Measurements from ENCODE around the gene MAGI1. TPM values are rescaled to one million over a fixed set of nuclear protein-coding genes. Genes with fewer than 3 reads are reported as not detected.

MAGI1 gene
- polyA plus RNA-seq, 1 of the 3 experiments (the other 2 are of a cell fraction): 10.3 TPM

GRCh38 chr3:65524584-65524983 lies 514.1 kb downstream of the MAGI1 start:
- CTCF ChIA-PET: interaction anchor here (1.2 to 1.3 kb wide), 2 partner anchors 21 to 146 kb away, joined by 3 read pairs; no protein-coding TSS in a partner anchor

GRCh38 chr3:65523878-65524277 lies 514.8 kb downstream of the MAGI1 start:
- 85% methylated on average over 4 of the region's 4 CpGs for WGBS (ENCODE audit: low lambda C conversion rate)
- ChIA-PET POLR2A (no interaction called here), CTCF (interaction anchor here (1.0 to 1.3 kb wide), 3 partner anchors 21 to 147 kb away, joined by 3 to 4 read pairs (median 3); no protein-coding TSS in a partner anchor)
- H4K20me1 ChIP-seq (ENCODE audit: insufficient read depth): 0 out of 2 replicates have a peak, but pooled peaks cover 4% of the 10 kb centered on the region
- H3K9me3 ChIP-seq: no peaks in the 10 kb centered on the region
- no peak for DNase-seq
- H3K9ac ChIP-seq: no peak overlapping the region
- H3K9me2 ChIP-seq: no peaks in the 10 kb centered on the region
- H2AFZ ChIP-seq (ENCODE audit: low read depth): no peak overlapping the region
- H3F3A ChIP-seq (replicated peaks; ENCODE audit: insufficient read depth): peaks cover 3% of the 10 kb centered on the region
- no peak overlapping the region for H3K4me2 ChIP-seq
- H3K4me3 ChIP-seq (ENCODE audit: low read depth in 2 of 2, low read length in 1 of 2): no peak overlapping the region
- TF ChIP-seq CHD2 (IDR thresholded peaks at IDR 0.05; ENCODE audit: low read length, partially characterized antibody) (no peak), SMC3 (IDR thresholded peaks at IDR 0.05; ENCODE audit: low read depth, low read length) (no peak), POLR2AphosphoS5 (IDR thresholded peaks at IDR 0.05; ENCODE audit: low read depth, low read length) (no peak), JUND (IDR thresholded peaks at IDR 0.05) (no peak), RXRA (IDR thresholded peaks at IDR 0.05; ENCODE audit: borderline replicate concordance, low read depth) (no peak), GATA2 (CRISPR knock-in tag; IDR thresholded peaks at IDR 0.05) (no peak), TCF12 (IDR thresholded peaks at IDR 0.05) (no peak), ELF1 (IDR thresholded peaks at IDR 0.05) (no peak), TAF1 (IDR thresholded peaks at IDR 0.05; ENCODE audit: borderline replicate concordance, low read depth, low read length) (no peak), MEF2A (IDR thresholded peaks at IDR 0.05; ENCODE audit: borderline replicate concordance, low read depth) (no peak), FOSL2 (IDR thresholded peaks at IDR 0.05; ENCODE audit: borderline replicate concordance, low read depth) (no peak), GABPA (IDR thresholded peaks at IDR 0.05; ENCODE audit: low read depth) (no peak), SIN3A (IDR thresholded peaks at IDR 0.05; ENCODE audit: borderline replicate concordance, low read depth, low read length) (no peak)
- no peaks in the 10 kb centered on the region for H3K27me3 ChIP-seq (ENCODE audit: insufficient read depth)
- peaks cover 0 to 9% of the 10 kb centered on the region in 2 experiments; a peak in 2 of 4 replicates for H3K4me1 ChIP-seq (ENCODE audit: control insufficient read depth in 1 of 2, insufficient read depth in 2 of 2, low read depth in 1 of 2, low read length in 1 of 2)
- H3K79me2 ChIP-seq (ENCODE audit: insufficient read depth): no peaks in the 10 kb centered on the region
- no peaks in the 10 kb centered on the region for H3K36me3 ChIP-seq (replicated peaks in 1 of 2; ENCODE audit: control insufficient read depth in 1 of 2, insufficient read depth in 2 of 2, low read length in 1 of 2)
- H3K27ac ChIP-seq (ENCODE audit: low read depth in 2 of 2, low read length in 1 of 2): no peak overlapping the region

More at GRCh38 chr3:65524584-65524983, 514.1 kb downstream of the MAGI1 start:
- DNase-seq: peak; percentile 28
- no peak overlapping the region for H3K27ac ChIP-seq (ENCODE audit: low read depth in 2 of 2, low read length in 1 of 2)
- H3F3A ChIP-seq (replicated peaks; ENCODE audit: insufficient read depth): peaks cover 3% of the 10 kb centered on the region
- no peaks in the 10 kb centered on the region for H3K79me2 ChIP-seq (ENCODE audit: insufficient read depth)
- H2AFZ ChIP-seq (ENCODE audit: low read depth): no peak overlapping the region
- no peaks in the 10 kb centered on the region for H3K9me3 ChIP-seq
- POLR2A ChIA-PET: no interaction called here
- H3K4me2 ChIP-seq: no peak overlapping the region
- H3K4me1 ChIP-seq (ENCODE audit: control insufficient read depth in 1 of 2, insufficient read depth in 2 of 2, low read depth in 1 of 2, low read length in 1 of 2): peaks cover 0 to 9% of the 10 kb centered on the region in 2 experiments; a peak in 2 of 4 replicates
- TF ChIP-seq RAD21 (IDR thresholded peaks at IDR 0.05; ENCODE audit: low read length): no peak
- no peak for TF ChIP-seq POLR2AphosphoS5 (IDR thresholded peaks at IDR 0.05; ENCODE audit: low read depth, low read length)
- TF ChIP-seq TCF12 (IDR thresholded peaks at IDR 0.05): no peak
- TF ChIP-seq, protein P1, sequence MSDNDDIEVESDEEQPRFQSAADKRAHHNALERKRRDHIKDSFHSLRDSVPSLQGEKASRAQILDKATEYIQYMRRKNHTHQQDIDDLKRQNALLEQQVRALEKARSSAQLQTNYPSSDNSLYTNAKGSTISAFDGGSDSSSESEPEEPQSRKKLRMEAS (IDR thresholded peaks at IDR 0.05; ENCODE audit: low read depth): no peak
- TF ChIP-seq JUND (IDR thresholded peaks at IDR 0.05): no peak
- no peak for TF ChIP-seq YY1 (IDR thresholded peaks at IDR 0.05; ENCODE audit: low read depth)
- no peak for TF ChIP-seq USF2 (IDR thresholded peaks at IDR 0.05; ENCODE audit: borderline replicate concordance, low read depth, low read length)
- TF ChIP-seq, protein P2, sequence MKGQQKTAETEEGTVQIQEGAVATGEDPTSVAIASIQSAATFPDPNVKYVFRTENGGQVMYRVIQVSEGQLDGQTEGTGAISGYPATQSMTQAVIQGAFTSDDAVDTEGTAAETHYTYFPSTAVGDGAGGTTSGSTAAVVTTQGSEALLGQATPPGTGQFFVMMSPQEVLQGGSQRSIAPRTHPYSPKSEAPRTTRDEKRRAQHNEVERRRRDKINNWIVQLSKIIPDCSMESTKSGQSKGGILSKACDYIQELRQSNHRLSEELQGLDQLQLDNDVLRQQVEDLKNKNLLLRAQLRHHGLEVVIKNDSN (IDR thresholded peaks at IDR 0.05; ENCODE audit: borderline replicate concordance, low read depth): no peak
- 0 out of 2 replicates have a peak, but pooled peaks cover 4% of the 10 kb centered on the region for H4K20me1 ChIP-seq (ENCODE audit: insufficient read depth)
- no peaks in the 10 kb centered on the region for H3K36me3 ChIP-seq (replicated peaks in 1 of 2; ENCODE audit: control insufficient read depth in 1 of 2, insufficient read depth in 2 of 2, low read length in 1 of 2)
- no peaks in the 10 kb centered on the region for H3K9me2 ChIP-seq
- H3K9ac ChIP-seq: no peak overlapping the region
- WGBS (ENCODE audit: low lambda C conversion rate): 81% methylated on average over 3 of the region's 4 CpGs
- H3K4me3 ChIP-seq (ENCODE audit: low read depth in 2 of 2, low read length in 1 of 2): no peak overlapping the region
- H3K27me3 ChIP-seq (ENCODE audit: insufficient read depth): no peaks in the 10 kb centered on the region

Measured in SK-N-SH (cell line).